GM21526 (cell line): ENCODE measurements around the gene ANKRD50.
A peak's percentile ranks its signal among the peaks of the same experiment; 100 is the strongest.

ENCODE experiments used
- ATAC-seq: cut with Tn5 transposase; IDR thresholded peaks from one replicate; pipeline ENCODE4 v1.9.1; 2021; ENCODE audit warnings: moderate library complexity; ENCODE audit not compliant: unreplicated experiment, low FRiP score

ANKRD50 gene, protein sequence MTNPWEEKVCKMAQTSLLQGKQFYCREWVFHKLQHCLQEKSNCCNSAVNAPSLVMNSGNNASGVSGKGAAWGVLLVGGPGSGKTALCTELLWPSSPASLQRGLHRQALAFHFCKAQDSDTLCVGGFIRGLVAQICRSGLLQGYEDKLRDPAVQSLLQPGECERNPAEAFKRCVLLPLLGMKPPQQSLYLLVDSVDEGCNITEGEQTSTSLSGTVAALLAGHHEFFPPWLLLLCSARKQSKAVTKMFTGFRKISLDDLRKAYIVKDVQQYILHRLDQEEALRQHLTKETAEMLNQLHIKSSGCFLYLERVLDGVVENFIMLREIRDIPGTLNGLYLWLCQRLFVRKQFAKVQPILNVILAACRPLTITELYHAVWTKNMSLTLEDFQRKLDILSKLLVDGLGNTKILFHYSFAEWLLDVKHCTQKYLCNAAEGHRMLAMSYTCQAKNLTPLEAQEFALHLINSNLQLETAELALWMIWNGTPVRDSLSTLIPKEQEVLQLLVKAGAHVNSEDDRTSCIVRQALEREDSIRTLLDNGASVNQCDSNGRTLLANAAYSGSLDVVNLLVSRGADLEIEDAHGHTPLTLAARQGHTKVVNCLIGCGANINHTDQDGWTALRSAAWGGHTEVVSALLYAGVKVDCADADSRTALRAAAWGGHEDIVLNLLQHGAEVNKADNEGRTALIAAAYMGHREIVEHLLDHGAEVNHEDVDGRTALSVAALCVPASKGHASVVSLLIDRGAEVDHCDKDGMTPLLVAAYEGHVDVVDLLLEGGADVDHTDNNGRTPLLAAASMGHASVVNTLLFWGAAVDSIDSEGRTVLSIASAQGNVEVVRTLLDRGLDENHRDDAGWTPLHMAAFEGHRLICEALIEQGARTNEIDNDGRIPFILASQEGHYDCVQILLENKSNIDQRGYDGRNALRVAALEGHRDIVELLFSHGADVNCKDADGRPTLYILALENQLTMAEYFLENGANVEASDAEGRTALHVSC (N-terminal part only)

GRCh38 chr4:124712372-124713184 is at the start of gene ANKRD50:
Gene ANKRD50 (minus strand): TSS chr4:124712732. CDS start chr4:124710511, 2,221 bp downstream.
- ATAC-seq: peak; percentile 73

DNA sequence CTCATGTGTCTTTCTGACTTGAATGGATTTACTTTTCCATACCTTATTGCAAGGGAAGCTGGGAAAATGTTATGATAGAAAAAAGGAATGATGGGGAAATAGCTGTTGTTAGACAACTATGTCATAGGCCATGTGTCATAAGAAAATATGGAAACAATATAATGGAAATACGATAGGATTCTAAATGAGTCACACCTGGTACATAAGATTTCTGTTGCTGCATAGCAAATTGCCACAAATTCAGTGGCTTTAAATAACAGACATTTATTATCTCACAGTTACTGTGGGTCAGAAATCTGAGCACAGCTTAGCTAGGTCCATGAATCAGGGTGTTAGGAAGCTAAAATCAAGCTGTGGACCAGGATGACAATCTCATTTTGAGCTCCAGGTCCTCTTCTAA is 44.6 kb upstream of the ANKRD50 start:
- no peak for ATAC-seq

GRCh38 chr4:124754681-124755080 is 42.1 kb upstream of the ANKRD50 start:
- no peak for ATAC-seq

DNA sequence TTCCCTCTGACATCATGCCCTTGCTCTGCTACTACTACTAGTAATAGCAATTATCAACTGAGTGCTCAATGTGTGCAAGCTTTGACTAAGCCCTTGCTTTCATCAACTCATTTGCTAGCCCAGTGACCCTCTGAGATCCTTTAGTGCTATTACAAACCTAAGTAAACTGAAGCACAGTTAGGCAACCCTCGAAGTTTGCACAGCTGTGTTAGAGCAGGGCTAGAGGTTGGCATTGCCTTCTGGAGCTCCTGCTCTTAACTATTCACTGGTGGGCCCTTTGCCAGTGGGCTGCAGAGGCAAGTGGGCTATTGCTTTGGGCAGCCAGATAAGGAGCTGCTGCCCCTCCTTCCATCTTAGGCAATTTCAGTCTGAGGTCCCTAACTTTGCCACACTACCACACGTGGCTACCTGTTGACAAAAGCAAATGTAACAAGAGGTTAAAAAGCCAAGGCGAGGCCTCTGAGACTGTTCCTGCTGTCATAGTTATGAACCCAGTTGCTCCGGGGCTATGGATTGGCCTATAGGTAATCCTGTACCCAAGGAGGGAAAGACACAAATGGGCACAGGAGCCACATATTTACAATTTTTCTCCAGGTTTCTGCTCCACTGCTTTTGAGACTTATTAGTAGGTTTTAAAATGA is 41.5 kb upstream of the ANKRD50 start:
- no peak for ATAC-seq

DNA sequence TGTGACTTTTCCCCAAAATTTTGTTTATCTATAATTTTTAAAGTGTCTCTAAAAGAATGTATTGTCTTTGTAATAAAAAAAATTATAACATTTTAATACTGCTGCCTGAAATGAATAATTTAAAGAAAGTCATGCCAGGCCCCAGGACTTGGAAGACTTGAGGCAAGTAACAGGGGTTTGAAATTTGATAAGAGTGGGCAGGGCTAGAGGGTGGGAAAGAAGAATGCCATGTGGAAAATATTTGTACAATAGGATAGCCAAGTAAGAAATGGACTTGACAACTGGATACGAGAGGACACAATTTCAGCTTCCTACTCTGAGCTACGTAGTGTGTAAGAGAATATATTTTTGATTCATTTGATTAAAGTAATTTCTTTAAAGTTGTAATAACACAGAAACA is 36.9 kb upstream of the ANKRD50 start:
- no peak for ATAC-seq

GRCh38 chr4:124748965-124749364 is 36.4 kb upstream of the ANKRD50 start:
- ATAC-seq: no peak

DNA sequence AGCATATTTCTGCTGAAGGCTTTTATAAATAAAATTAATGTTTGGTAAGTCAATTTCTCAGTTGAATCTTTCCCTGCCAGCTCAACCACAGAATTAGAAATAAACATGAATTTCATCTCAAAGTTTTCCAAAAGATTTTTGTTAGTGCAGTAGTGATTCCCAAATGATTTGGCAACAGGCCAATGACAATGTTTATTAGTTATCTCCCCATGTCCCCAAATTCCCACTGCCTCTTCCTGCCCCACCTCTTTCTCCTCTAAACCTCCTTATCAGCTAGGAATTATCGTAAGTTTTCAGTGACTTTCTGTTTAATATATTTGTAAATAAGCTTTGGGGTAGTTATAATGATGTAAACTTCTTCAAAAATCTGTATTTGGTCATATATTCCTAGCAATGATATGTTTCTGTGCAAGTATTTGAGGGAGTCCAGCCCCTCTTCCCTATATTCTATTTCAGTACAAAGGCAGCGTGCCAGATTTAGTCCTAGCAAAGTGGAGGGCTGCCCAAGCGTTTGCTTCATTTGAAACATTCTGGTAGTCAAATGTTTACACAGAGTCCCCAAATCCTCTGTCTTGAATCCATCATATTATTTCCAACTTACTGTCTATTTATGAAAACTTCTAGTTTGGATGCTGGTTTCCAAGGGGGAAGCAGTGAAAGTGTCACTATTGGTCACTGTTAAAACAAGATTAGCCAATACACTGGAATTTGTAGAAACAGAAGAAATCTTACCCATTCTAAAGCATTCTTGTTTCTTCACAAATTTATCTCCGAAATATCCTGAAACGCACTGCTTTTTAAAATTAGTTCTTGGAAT is 33.7 kb upstream of the ANKRD50 start:
- no peak for ATAC-seq

DNA sequence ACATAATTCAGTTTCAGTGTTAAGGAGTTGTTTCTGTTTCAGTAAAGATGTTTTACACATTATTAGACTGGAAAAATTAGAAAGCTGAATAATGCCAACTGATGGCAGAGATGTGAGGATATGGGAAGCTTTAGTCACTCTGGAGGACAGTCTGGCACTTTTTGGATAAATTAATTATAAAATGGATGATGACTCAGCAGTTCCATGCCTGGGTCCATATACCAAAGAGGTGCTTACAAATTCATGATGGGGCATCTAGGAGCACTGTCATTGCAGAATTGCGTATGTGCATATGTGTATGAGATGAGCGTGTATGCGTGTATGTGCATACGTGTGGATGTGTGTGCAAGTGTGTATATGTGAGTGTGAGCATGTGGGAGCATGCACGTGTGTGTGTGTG is 31.2 kb upstream of the ANKRD50 start:
- no peak for ATAC-seq

DNA sequence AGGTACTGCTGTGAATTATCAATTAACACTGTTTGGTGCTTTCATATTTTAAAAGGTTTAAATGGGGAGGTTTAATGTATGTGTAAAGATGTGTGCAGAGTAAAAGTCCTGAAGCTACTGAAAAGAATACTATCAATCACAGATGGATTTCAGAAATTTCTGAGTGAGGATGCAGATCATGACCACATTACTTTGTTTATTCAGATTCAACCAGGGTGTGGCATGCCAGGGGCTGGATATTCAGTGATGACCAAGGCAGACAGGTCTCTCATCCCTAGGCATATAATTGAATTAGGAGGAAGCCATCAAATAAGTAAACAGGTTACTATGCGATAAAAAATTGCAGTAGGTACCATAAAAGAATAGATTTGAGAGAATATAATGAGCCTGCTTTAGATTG is 28.0 kb upstream of the ANKRD50 start:
- ATAC-seq: no peak

DNA sequence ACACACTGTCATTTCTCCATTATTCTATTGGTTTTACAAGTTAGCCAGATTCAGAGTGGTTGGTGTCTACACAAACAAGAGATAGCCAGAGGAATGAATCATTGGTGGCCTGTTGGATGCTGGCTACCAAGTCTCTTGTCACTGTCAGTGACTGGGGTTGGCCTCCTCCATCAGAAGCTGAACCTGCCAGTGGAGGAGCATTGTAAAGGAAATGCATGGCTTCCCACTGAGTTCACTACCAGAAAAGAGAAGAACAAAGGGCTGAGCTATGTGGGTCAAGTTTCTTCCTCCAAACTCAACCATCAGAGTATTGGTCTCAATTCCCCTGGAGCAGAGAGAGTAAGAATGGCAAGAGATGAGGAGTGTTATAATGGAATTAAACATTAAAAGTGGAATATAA is 26.5 kb upstream of the ANKRD50 start:
- no peak for ATAC-seq

- no peak for ATAC-seq
These were observed 25.1 kb upstream of the ANKRD50 start for GRCh38 chr4:124737619-124738018.

GRCh38 chr4:124736526-124736925 is 24.0 kb upstream of the ANKRD50 start:
- ATAC-seq: no peak

DNA sequence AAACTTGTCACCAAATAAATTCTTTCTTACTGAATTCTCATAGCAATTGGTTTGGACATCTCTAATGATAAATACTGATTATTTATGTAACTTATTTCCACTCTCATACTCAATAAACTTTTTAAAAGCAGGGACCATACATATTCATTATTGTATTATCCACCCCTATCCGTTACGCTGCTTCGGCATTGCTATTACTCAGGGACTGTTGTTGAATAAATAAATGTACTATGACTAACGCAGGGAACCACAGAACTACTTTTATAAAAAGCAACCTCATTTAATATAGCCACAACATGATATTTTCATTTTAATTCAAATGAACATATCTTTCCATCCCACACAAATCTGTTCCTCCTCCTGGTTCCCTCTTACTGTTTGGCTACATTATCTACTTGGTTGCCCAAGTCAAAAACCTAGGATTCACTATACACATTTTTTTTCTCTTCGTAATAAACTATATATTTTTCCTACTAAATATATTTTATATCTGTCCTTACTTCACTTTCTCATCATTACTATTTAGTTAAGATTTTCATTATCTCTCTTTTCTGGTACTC is 14.9 kb upstream of the ANKRD50 start:
- no peak for ATAC-seq

DNA sequence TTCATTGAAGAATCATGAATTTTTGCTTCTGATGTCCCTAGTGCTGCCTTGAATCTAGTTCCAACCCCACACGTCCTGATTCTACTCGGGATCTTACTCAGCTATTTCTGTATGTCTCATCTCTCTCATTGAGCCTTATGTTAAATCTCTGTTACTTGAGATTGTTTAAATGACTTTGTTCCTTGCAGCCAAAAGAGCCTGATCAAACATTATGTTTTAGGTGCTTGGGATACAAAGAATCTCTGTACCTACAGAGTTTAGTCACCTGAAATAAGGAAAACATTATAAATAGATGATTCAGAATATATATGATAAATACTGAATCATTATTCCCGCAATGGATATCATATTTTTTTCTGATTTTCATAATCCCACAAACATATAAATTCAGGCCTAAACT is 13.7 kb upstream of the ANKRD50 start:
- ATAC-seq: no peak

DNA sequence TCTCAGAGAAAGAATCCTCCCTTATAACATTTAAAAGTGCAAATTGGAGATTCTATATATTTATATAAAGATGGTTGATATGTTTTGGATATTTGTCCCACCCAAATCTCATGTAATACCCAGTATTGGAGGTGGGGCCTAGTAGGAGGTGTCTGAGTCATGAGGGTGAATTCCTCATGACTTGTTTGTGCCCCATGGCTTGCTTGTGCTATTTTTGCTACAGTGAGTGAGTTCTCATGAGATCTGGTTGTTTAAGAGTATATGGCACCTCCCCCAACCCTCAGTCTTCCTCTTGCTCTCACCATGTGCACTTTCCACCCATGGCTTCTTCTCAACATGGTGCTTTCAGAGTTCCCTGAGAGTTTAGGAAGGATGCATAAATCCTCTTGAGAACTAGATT is 9.5 kb upstream of the ANKRD50 start:
- ATAC-seq: no peak

DNA sequence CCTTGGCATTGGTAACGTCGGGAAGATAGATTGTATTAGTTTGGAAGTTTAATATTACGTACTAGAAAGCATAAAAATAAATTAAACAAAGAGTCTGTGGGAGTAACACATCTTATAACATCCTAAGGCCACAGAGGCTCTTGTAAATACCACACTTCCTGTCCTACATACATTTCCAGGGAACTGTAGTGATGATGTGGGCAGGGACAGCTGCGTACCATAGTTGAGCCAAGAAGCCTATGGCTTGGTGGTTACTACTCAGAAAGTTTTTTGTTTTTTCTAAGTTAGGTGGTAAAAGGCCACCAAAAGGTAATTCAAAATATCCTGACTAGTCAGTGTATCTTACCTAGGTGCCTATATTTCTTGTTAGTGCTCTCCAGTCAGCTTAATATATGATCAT is 4.6 kb upstream of the ANKRD50 start:
- no peak for ATAC-seq

GRCh38 chr4:124713185-124713592 is 657 bp upstream of the ANKRD50 start:
- peak; percentile 38 for ATAC-seq

- ATAC-seq: peak; percentile 18
These were observed 811 bp downstream of the ANKRD50 start for GRCh38 chr4:124711471-124712371.
